ENCODE measurements around the gene ABCC1.

ABCC1 gene

GRCh38 chr16:16051132-16051531 is 101.7 kb downstream of the ABCC1 start:
- no peak for DNase-seq

- DNase-seq: no peak
Measured at GRCh38 chr16:16052916-16053315, 103.5 kb downstream of the ABCC1 start.

GRCh38 chr16:16057102-16057501 is 107.7 kb downstream of the ABCC1 start:
- DNase-seq: no peak

GRCh38 chr16:16059160-16059559 is 109.7 kb downstream of the ABCC1 start:
- no peak for DNase-seq

- DNase-seq: no peak
Measured at GRCh38 chr16:16059895-16060590, 110.6 kb downstream of the ABCC1 start.

GRCh38 chr16:16062023-16062937 is 112.9 kb downstream of the ABCC1 start:
- no peak for DNase-seq

GRCh38 chr16:16063683-16064082 is 114.3 kb downstream of the ABCC1 start:
- no peak for DNase-seq

GRCh38 chr16:16064874-16065384 is 115.5 kb downstream of the ABCC1 start:
- no peak for DNase-seq

GRCh38 chr16:16067127-16067526 is 117.7 kb downstream of the ABCC1 start:
- DNase-seq: no peak

GRCh38 chr16:16071631-16072244 is 122.3 kb downstream of the ABCC1 start:
- no peak for DNase-seq

- no peak for DNase-seq
Measured at GRCh38 chr16:16073001-16073545, 123.7 kb downstream of the ABCC1 start.

GRCh38 chr16:16073891-16074881 is 124.8 kb downstream of the ABCC1 start:
- no peak for DNase-seq

- DNase-seq: no peak
Measured at GRCh38 chr16:16075488-16076422, 126.3 kb downstream of the ABCC1 start.

- no peak for DNase-seq
Measured at GRCh38 chr16:16076423-16076813, 127.0 kb downstream of the ABCC1 start.

- no peak for DNase-seq
Measured at GRCh38 chr16:16080465-16081065, 131.1 kb downstream of the ABCC1 start.

- no peak for DNase-seq
Measured at GRCh38 chr16:16081141-16081540, 131.7 kb downstream of the ABCC1 start.

GRCh38 chr16:16082255-16082654 is 132.8 kb downstream of the ABCC1 start:
- DNase-seq: no peak

- DNase-seq: no peak
Measured at GRCh38 chr16:16083421-16084156, 134.2 kb downstream of the ABCC1 start.

GRCh38 chr16:16084874-16085273 is 135.5 kb downstream of the ABCC1 start:
- DNase-seq: no peak
